ENCODE results near the gene FSTL5.

FSTL5 gene

DNA sequence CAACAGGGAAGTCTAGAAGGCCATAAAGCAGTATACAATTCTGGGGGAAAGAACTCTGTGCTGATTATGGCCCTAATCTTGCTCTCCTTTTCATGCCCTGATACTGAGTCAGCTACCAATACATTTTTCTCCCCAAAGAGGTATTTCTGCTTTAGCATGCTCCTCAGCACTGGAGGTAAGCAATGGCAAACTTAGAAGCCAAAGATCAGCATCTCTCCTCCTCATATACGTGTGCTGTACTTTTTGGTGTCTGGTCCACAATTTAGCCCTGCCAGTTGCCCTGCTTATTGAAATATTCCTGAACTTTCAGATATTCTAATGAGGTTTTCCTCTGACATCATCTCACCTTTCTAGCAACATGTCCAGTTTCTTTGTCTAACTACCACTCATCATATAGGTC is 226.2 kb downstream of the FSTL5 start:
- no peak overlapping the region for H3K23ac ChIP-seq (ENCODE audit: low read depth, low read length, poor library complexity)
- H2BK120ac ChIP-seq (ENCODE audit: low read depth, low read length) = no peak overlapping the region
- no peaks in the 10 kb centered on the region for H3K79me1 ChIP-seq (ENCODE audit: low read depth, low read length)
- H3K27ac ChIP-seq (replicated peaks; ENCODE audit: low read length) = no peak overlapping the region
- WGBS, 2 donors (ENCODE audit: extremely low coverage in 2 of 2, insufficient read length in 2 of 2, insufficient replicate concordance in 1 of 2) = no CpG with 5 or more reads among the region's 1 CpG
- no peak overlapping the region for H4K91ac ChIP-seq (ENCODE audit: low read depth, low read length, poor library complexity)
- no peak overlapping the region for H2BK12ac ChIP-seq (ENCODE audit: low read length)
- H3K14ac ChIP-seq (ENCODE audit: low read length) = no peak overlapping the region
- no peaks in the 10 kb centered on the region for H3K4me1 ChIP-seq (ENCODE audit: control insufficient read depth in 2 of 2, insufficient read depth in 1 of 2, low read depth in 1 of 2, low read length in 2 of 2)
- no peak overlapping the region for H3K4ac ChIP-seq (ENCODE audit: low read length)
- H4K8ac ChIP-seq (ENCODE audit: low read depth, low read length) = no peak overlapping the region
- H3K36me3 ChIP-seq (replicated peaks in 1 of 2; ENCODE audit: control insufficient read depth in 2 of 2, insufficient read depth in 2 of 2, low read length in 2 of 2) = no peaks in the 10 kb centered on the region
- peak overlapping the region; percentile 45 for H2AFZ ChIP-seq (ENCODE audit: low read length)
- no peak overlapping the region for H3K9ac ChIP-seq (ENCODE audit: low read depth, low read length, poor library complexity)
- H3K9me3 ChIP-seq (replicated peaks in 1 of 2; ENCODE audit: control insufficient read depth in 2 of 2, insufficient read depth in 1 of 2, low read depth in 1 of 2, low read length in 2 of 2) = no peaks in the 10 kb centered on the region
- no peak overlapping the region for H2BK15ac ChIP-seq (ENCODE audit: low read length)
- H2AK5ac ChIP-seq (ENCODE audit: low read depth, low read length) = no peak overlapping the region
- no peak overlapping the region for H2BK5ac ChIP-seq (ENCODE audit: low read length)
- no peaks in the 10 kb centered on the region for H3K27me3 ChIP-seq (ENCODE audit: control insufficient read depth in 3 of 3, insufficient read depth in 3 of 3, low read depth in 1 of 3, low read length in 3 of 3)
- no peak overlapping the region for H3K4me2 ChIP-seq (ENCODE audit: insufficient read depth, low read length, poor library complexity, severe bottlenecking)
- no peak overlapping the region for H3K4me3 ChIP-seq (ENCODE audit: low read length in 2 of 2)
- H3K18ac ChIP-seq (ENCODE audit: low read length) = no peak overlapping the region
- DNase-seq (ENCODE audit: low spot score) = no peak

DNA sequence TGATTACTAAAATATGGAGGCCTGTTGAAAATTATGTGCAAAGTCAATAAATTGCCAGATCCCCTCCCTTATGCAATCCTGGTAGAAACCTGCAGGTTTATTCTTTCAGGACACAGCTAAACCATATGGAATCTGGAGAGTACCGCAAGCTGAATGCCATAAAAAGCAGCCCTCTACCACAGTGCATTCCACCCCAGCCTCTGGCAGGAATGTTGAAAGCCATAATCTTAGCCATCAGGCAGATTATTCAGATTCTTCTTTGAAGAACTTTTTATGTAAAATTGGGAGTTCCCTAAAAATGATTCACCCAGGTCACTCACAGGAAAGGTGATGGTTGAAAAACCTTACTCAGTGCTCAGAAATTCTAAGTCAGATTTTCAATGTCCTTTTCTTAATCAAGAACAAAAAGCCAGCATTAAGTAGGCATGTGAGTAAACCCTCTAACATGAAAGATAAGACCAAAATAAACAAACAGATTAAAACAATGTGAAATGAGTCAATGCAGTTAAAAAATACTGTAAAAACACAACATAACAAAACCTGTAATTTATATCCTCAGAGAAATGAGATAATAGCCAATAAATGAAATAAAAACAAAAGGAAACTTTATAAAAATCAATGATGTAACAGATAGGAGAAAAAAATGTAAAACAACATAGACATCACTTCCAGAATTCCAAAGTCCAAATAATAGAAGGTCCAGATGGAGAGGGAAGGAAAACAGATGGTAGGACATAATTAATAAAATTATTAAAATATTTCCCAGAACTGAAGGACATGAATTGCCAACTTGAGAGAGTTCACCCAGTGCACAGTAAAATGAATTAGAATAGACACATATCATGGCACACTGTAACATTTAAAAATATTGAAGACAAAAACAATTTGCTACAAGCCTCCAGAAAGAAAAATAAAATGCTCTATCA is 226.9 kb downstream of the FSTL5 start:
- H2BK15ac ChIP-seq (ENCODE audit: low read length) = no peak overlapping the region
- peak overlapping the region; percentile 13 for H2AFZ ChIP-seq (ENCODE audit: low read length)
- no peaks in the 10 kb centered on the region for H3K4me1 ChIP-seq (ENCODE audit: control insufficient read depth in 2 of 2, insufficient read depth in 1 of 2, low read depth in 1 of 2, low read length in 2 of 2)
- no peak overlapping the region for H3K4me2 ChIP-seq (ENCODE audit: insufficient read depth, low read length, poor library complexity, severe bottlenecking)
- H2BK120ac ChIP-seq (ENCODE audit: low read depth, low read length) = no peak overlapping the region
- H3K23ac ChIP-seq (ENCODE audit: low read depth, low read length, poor library complexity) = no peak overlapping the region
- H4K91ac ChIP-seq (ENCODE audit: low read depth, low read length, poor library complexity) = no peak overlapping the region
- no peak overlapping the region for H3K9ac ChIP-seq (ENCODE audit: low read depth, low read length, poor library complexity)
- H4K8ac ChIP-seq (ENCODE audit: low read depth, low read length) = no peak overlapping the region
- no peak overlapping the region for H2AK5ac ChIP-seq (ENCODE audit: low read depth, low read length)
- no peak overlapping the region for H3K4me3 ChIP-seq (ENCODE audit: low read length in 2 of 2)
- no peak overlapping the region for H2BK5ac ChIP-seq (ENCODE audit: low read length)
- no CpG with 5 or more reads among the region's 1 CpG for WGBS, 2 donors (ENCODE audit: extremely low coverage in 2 of 2, insufficient read length in 2 of 2, insufficient replicate concordance in 1 of 2)
- no peak overlapping the region for H3K18ac ChIP-seq (ENCODE audit: low read length)
- no peak overlapping the region for H3K4ac ChIP-seq (ENCODE audit: low read length)
- no peak for DNase-seq (ENCODE audit: low spot score)
- no peak overlapping the region for H3K27ac ChIP-seq (replicated peaks; ENCODE audit: low read length)
- no peak overlapping the region for H3K14ac ChIP-seq (ENCODE audit: low read length)
- H3K27me3 ChIP-seq (ENCODE audit: control insufficient read depth in 3 of 3, insufficient read depth in 3 of 3, low read depth in 1 of 3, low read length in 3 of 3) = no peaks in the 10 kb centered on the region
- no peaks in the 10 kb centered on the region for H3K79me1 ChIP-seq (ENCODE audit: low read depth, low read length)
- H3K9me3 ChIP-seq (replicated peaks in 1 of 2; ENCODE audit: control insufficient read depth in 2 of 2, insufficient read depth in 1 of 2, low read depth in 1 of 2, low read length in 2 of 2) = no peaks in the 10 kb centered on the region
- no peak overlapping the region for H2BK12ac ChIP-seq (ENCODE audit: low read length)
- no peaks in the 10 kb centered on the region for H3K36me3 ChIP-seq (replicated peaks in 1 of 2; ENCODE audit: control insufficient read depth in 2 of 2, insufficient read depth in 2 of 2, low read length in 2 of 2)

DNA sequence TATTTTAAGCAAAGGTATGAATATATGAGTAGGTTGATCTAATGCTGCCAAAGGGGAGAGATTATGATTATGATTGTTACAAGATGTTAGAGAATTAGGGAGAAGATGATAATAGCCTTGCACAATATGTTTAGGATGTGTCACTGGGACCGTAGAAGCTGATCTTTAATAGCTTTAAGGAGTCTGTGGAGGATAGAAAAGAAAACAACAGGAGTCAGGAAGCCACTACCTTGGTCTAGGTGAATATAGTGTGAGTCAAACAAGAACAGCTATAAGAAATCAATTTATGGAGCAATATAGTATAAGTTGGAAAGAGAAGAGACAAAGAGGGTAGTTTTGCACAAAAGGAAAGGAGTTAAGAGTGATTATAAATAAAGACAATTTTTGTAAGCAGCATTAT is 232.7 kb downstream of the FSTL5 start:
- Histone ChIP-seq H3K4ac (ENCODE audit: low read length) (no peak overlapping the region), H3K18ac (ENCODE audit: low read length) (no peak overlapping the region), H3K9me3 (replicated peaks in 1 of 2; ENCODE audit: control insufficient read depth in 2 of 2, insufficient read depth in 1 of 2, low read depth in 1 of 2, low read length in 2 of 2) (no peaks in the 10 kb centered on the region), H3K9ac (ENCODE audit: low read depth, low read length, poor library complexity) (no peak overlapping the region), H2BK15ac (ENCODE audit: low read length) (no peak overlapping the region), H2BK120ac (ENCODE audit: low read depth, low read length) (no peak overlapping the region), H2BK12ac (ENCODE audit: low read length) (no peak overlapping the region), H3K4me1 (ENCODE audit: control insufficient read depth in 2 of 2, insufficient read depth in 1 of 2, low read depth in 1 of 2, low read length in 2 of 2) (no peaks in the 10 kb centered on the region), H3K4me2 (ENCODE audit: insufficient read depth, low read length, poor library complexity, severe bottlenecking) (no peak overlapping the region), H3K4me3 (ENCODE audit: low read length in 2 of 2) (no peak overlapping the region), H4K8ac (ENCODE audit: low read depth, low read length) (no peak overlapping the region), H2BK5ac (ENCODE audit: low read length) (no peak overlapping the region), H3K79me1 (ENCODE audit: low read depth, low read length) (no peaks in the 10 kb centered on the region), H3K23ac (ENCODE audit: low read depth, low read length, poor library complexity) (no peak overlapping the region), H3K27me3 (ENCODE audit: control insufficient read depth in 3 of 3, insufficient read depth in 3 of 3, low read depth in 1 of 3, low read length in 3 of 3) (no peaks in the 10 kb centered on the region), H3K36me3 (replicated peaks in 1 of 2; ENCODE audit: control insufficient read depth in 2 of 2, insufficient read depth in 2 of 2, low read length in 2 of 2) (no peaks in the 10 kb centered on the region), H3K27ac (replicated peaks; ENCODE audit: low read length) (no peak overlapping the region), H4K91ac (ENCODE audit: low read depth, low read length, poor library complexity) (no peak overlapping the region), H2AFZ (ENCODE audit: low read length) (peak overlapping the region; percentile 24), H2AK5ac (ENCODE audit: low read depth, low read length) (no peak overlapping the region), H3K14ac (ENCODE audit: low read length) (no peak overlapping the region)
- no CpG with 5 or more reads among the region's 1 CpG for WGBS, 2 donors (ENCODE audit: extremely low coverage in 2 of 2, insufficient read length in 2 of 2, insufficient replicate concordance in 1 of 2)
- DNase-seq (ENCODE audit: low spot score) = no peak

DNA sequence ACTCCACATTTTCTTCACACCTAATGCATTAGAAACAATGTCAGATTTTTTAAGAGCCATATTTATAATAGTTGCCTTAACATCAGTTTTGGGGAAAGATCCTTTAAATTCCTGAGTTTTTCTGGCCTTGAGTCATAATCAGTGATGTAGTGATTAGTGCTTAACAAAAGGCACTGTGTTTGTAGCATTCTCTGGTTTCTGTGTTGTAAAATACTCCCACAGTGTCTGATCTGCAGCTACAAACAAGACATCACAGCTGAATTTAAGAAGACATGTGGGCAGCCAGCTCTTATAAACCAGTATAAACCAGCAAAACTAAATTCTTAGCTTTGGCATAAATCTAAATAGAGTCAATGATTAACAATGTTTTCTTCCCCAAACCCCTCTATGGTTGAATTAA is 233.8 kb downstream of the FSTL5 start:
- H2BK12ac ChIP-seq (ENCODE audit: low read length) = no peak overlapping the region
- H3K18ac ChIP-seq (ENCODE audit: low read length) = no peak overlapping the region
- no peak overlapping the region for H2BK5ac ChIP-seq (ENCODE audit: low read length)
- no peaks in the 10 kb centered on the region for H3K4me1 ChIP-seq (ENCODE audit: control insufficient read depth in 2 of 2, insufficient read depth in 1 of 2, low read depth in 1 of 2, low read length in 2 of 2)
- no peak overlapping the region for H4K91ac ChIP-seq (ENCODE audit: low read depth, low read length, poor library complexity)
- no peak overlapping the region for H3K27ac ChIP-seq (replicated peaks; ENCODE audit: low read length)
- H3K4ac ChIP-seq (ENCODE audit: low read length) = no peak overlapping the region
- H2AK5ac ChIP-seq (ENCODE audit: low read depth, low read length) = no peak overlapping the region
- H3K4me3 ChIP-seq (ENCODE audit: low read length in 2 of 2) = no peak overlapping the region
- no peak overlapping the region for H3K14ac ChIP-seq (ENCODE audit: low read length)
- no peak overlapping the region for H3K23ac ChIP-seq (ENCODE audit: low read depth, low read length, poor library complexity)
- no peaks in the 10 kb centered on the region for H3K36me3 ChIP-seq (replicated peaks in 1 of 2; ENCODE audit: control insufficient read depth in 2 of 2, insufficient read depth in 2 of 2, low read length in 2 of 2)
- H3K79me1 ChIP-seq (ENCODE audit: low read depth, low read length) = no peaks in the 10 kb centered on the region
- DNase-seq (ENCODE audit: low spot score) = no peak
- no peak overlapping the region for H3K9ac ChIP-seq (ENCODE audit: low read depth, low read length, poor library complexity)
- H3K9me3 ChIP-seq (replicated peaks in 1 of 2; ENCODE audit: control insufficient read depth in 2 of 2, insufficient read depth in 1 of 2, low read depth in 1 of 2, low read length in 2 of 2) = no peaks in the 10 kb centered on the region
- H3K27me3 ChIP-seq (ENCODE audit: control insufficient read depth in 3 of 3, insufficient read depth in 3 of 3, low read depth in 1 of 3, low read length in 3 of 3) = no peaks in the 10 kb centered on the region
- H4K8ac ChIP-seq (ENCODE audit: low read depth, low read length) = no peak overlapping the region
- no peak overlapping the region for H2BK15ac ChIP-seq (ENCODE audit: low read length)
- no peak overlapping the region for H3K4me2 ChIP-seq (ENCODE audit: insufficient read depth, low read length, poor library complexity, severe bottlenecking)
- H2AFZ ChIP-seq (ENCODE audit: low read length) = peak overlapping the region; percentile 15
- no peak overlapping the region for H2BK120ac ChIP-seq (ENCODE audit: low read depth, low read length)

Measured in neuronal stem cell (in vitro differentiated cells).